ENCODE measurements around the gene CLDN7.

Gene CLDN7

DNA sequence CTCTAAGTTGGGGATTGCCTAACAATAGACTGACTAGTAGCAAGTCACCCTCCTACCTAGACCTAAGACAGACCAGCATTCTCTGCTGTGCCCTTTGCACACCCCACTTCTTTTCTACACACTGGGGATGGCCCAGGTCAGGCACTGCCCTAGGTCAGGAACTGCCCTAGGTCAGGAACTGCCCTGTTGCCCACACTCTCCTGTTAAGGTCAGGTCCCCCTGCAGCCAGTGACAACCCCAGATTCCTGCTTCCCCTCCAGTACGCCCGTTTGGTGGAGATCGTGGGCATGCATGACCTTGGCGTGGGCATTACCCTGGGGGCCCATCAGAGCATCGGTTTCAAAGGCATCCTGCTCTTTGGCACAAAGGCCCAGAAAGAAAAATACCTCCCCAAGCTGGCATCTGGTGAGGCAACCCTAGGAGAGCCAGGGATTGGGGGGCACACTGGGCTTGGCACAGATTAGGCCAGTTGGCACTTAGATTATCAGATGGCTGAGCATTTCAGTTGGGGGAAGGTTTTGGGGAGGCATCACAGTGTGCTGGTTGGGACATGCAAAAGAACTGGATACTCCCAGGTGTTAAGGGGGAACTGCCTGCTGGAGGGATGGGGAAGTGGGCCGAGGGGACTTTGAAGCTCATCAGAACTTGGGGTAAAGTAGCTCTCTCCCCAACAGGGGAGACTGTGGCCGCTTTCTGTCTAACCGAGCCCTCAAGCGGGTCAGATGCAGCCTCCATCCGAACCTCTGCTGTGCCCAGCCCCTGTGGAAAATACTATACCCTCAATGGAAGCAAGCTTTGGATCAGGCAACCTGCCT, 40.8 kb downstream of the CLDN7 start:
- no peak for DNase-seq

DNA sequence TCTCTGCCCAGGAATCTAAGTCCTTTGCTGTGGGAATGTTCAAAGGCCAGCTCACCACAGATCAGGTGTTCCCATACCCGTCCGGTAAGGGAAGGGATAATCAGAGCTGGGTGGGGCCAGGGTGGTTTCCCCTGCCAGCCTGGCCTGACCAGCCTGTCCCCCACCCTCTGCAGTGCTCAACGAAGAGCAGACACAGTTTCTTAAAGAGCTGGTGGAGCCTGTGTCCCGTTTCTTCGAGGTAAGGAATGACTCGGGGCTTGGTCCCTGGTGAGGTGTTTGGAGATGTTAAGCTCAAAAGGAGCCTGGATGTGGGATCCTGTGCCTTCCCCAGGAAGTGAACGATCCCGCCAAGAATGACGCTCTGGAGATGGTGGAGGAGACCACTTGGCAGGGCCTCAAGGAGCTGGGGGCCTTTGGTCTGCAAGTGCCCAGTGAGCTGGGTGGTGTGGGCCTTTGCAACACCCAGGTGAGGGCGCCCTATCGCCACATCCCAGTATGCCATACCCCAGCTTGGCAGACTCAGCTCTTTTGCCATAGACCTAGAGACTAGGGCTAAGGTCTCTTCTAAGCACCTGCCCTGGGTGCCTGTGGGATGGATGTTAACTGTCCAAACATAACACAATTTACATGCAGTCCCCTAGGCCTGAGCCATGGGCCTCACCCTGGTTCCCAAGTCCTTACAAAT, 41.5 kb downstream of the CLDN7 start:
- DNase-seq: peak in 15 of 56 donors; percentile 16 to 60 (median 30)

DNA sequence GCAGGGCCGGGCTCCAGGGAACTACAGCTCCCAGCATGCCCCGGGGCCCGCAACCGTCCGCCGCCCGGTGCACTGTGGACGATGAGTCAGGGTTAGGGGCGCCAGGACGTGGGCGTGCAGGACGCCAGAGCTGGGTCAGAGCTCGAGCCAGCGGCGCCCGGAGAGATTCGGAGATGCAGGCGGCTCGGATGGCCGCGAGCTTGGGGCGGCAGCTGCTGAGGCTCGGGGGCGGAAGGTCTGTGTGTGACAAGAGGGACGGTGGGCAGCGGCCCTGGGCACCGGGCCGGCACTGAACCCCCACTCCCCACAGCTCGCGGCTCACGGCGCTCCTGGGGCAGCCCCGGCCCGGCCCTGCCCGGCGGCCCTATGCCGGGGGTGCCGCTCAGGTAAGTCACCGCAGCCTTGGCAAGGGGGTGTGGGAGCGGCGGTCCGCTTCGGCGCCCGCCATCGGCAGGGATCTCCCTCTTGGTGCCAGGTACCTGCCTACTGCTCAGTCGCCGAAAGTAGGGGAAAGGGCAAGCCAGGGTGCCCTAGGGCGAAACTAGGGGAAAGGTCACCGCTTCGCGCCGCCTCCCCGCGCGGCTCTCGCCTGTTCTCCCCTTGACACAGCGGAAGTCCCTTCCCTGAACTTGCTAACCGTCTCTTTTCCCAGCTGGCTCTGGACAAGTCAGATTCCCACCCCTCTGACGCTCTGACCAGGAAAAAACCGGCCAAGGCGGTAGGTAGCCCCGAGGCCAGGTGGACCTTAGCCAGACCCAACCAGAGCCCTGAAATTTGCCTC, 42.3 kb downstream of the CLDN7 start, which contains the start of the genes ACADVL and DLG4:
Gene ACADVL (plus strand): TSS at position 127 of the 781 bp plus-strand sequence. CDS start 47 bp downstream, at position 174.
Gene DLG4 (minus strand): TSS at position 25 of the 781 bp plus-strand sequence.
- DNase-seq: peak in 55 of 56 donors; percentile 50 to 94 (median 81)

DNA sequence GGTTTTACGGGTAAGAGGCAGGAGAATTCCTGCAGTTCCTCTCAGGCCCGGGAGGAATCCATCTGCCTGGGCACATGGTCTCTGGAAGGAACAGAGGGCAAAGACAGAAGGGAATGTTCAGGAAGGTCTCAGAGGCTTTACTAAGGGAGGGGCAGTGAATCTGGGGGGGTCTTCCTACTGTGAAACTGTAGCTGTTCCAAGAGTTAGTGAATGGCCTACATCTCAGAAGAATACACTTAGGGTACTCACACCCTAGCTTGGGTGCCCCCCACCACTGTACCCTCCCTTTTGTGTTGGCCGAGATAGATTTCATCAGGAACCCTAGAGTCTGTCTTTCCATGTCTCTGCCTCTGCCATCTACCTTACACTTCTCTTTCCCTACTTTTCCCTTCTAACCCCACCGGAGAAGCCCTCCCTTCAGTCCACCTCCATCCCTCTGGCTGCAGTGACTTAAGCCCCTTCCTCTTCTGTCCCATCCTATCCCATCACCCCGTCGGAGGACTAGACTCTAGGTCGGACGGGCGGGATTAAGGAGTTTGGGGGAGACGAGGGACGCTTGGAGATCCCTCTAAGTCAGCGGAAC, 43.0 kb downstream of the CLDN7 start:
- no peak for DNase-seq

DNA sequence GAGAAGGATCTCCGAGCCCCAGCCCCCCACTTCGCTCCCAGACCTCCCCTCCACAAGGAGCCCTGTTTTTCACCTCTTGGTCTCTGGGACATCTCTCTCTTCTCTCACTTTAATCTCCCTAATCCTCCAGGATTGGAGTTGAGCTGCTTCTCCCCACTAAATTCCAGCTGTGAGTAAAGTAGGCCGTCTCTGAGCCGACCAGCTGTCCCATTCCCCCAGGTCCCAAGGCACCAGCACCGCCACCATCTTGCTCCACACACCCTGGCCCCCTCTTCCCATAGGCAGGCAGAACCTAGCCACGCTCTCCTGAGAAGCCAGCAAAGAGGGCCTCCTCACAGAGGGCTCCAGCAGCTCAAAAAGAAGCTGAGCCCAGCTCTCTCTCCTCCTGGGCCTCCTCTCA, 43.5 kb downstream of the CLDN7 start:
- DNase-seq: no peak

DNA sequence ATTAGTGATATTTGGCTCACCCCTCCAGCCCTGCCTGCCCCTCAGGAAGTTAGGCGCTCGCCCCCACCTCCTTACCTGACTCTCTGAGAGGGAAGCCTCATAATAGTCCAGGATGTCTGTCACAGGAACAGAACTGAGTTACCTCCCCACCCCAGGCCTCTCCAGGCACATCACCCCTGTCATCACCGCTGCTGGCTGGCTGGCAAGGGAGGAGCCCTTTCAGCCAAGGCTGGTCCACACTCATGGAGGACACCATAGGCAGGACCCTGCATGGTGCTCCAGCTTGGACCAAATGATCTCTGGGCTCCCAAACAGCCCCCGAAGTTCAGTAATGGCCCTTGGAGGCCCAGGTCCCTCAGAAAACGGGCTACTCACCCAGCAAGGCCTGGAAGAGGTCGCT, 44.1 kb downstream of the CLDN7 start:
- no peak for DNase-seq

DNA sequence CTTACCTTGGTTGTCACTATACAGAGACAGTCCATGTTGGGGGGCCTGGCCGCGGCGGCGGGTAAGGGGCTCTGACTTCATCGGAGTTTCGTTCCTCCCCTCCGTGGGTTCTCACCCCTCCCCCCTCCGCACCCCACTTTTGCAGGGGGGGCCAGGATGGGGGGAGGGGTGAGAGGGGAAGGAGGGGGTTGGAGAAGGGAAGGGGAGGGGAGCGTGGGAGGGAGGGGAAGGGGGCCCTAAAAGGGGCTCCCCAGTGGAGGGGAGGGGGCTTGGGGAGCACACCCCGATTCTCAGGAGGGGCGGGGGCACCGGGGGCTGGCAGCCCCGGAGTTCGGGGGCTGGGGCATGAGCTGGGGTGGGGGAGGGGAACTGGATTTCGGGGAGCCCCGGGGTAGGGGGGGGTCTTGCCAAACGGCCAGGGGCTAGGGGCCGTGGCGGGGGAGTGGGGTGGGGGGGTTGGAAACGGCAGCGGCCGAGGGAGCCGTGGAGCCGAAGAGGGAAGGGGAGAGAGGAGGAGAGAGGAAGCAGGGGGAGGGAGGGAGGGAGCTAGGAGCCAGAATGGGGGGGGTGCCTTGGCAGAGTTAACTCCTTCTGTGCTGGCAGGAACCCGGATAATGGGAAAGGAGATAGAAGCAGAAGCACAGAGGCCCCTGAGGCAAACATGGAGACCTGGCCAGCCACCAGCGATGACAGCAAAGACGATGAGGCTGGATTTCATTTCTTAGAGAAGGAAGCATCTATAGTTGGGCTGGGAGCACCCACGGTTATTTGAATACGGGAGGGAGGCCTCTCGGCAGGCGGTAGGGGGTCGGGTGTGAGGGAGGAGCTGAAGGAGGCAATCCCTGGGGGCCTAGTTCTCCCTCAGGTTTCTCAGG, 44.9 kb downstream of the CLDN7 start:
- peak in 34 of 56 donors; percentile 20 to 78 (median 44) for DNase-seq

DNA sequence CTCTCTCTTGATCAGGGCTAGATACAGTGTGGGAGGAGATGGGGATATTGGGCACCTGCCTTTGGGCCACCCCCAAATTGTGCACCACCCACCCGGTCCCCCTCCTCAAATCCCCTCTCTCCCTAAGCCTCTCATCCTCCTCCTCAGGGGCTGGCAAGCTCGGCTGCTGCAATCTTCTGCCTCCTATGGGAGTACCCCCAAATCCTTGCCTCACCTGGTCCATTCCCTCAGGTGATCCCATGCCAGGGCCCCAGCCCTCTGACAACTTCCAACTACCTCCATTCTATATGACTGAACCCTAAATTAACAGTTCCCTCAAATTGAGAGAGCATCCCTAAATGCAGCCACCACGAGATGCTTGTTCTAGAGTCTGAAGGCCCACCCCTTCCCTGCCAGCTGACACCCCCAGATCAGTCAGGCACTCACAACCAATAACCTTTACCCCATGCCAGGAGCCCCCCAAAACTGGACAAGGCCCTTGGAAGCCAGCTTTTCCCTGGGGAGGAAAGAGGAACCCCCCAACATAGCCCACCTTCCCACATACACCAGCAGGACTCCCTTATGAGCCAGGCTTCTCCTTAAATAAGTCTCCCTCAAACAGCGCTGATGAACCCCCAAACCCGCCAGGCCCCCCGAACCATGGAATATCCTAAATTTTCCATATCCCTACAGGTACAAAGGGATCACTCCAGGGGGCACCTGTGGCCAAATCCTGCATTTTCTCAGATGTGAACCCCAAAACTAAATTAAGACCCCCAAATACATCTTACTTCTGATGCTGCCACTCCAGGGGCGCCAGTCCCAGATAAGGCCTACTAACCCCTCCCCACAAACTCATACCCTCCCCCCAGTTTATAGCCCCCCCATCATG, 45.8 kb downstream of the CLDN7 start:
- DNase-seq: peak in 3 of 56 donors; percentile 14 to 38 (median 14)

DNA sequence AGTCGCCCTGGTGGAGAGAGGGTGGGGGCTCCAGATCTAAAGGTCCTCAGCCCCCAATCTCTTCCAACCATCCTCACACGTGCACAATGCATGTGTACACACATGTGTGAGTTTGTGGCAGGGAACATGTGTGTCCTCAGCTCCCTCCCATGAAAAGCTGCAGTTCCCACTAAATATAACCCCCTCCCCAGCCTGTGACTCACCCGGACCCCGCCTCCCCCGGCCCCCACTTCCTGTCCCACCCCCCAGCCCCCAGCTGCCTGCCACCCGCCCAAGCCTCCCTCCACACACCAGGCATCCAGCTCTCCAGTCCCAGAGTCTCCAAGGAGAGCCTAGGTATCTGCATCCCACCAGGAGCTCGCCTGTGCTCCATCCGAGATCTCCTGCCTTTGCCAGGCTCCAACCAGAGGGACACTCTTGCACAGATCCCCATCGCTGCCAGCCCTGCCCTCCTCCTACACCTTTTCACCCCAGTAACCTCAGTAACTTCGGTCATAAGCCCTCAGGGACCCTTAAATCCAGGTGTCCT, 46.6 kb downstream of the CLDN7 start:
- peak in 5 of 56 donors; percentile 14 to 43 (median 30) for DNase-seq

DNA sequence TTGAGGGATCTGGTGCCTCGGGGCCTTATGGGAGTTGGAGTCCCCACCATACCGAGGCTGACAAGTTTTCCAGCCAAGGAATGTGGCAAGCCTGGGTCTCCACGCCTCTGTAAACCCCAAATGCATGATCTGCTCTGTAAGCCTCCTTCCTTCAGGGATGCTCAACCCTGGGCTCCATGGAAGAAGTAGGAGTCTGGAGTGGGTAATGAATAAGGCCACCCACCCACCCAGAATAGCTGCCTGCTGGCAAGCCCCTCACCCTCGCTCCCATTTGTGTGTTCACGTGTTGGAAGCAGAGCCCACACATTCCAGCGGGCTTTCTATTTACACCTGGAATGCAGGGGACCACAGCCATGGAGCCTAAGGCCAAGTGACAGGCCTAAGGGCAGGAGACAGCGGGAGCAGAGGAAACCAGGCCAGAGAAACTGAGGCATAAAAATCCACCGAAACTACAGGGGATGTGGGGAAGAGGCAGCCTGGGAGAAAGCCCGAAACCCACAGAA, 47.1 kb downstream of the CLDN7 start:
- peak in 1 of 56 donors; percentile 54 for DNase-seq

DNA sequence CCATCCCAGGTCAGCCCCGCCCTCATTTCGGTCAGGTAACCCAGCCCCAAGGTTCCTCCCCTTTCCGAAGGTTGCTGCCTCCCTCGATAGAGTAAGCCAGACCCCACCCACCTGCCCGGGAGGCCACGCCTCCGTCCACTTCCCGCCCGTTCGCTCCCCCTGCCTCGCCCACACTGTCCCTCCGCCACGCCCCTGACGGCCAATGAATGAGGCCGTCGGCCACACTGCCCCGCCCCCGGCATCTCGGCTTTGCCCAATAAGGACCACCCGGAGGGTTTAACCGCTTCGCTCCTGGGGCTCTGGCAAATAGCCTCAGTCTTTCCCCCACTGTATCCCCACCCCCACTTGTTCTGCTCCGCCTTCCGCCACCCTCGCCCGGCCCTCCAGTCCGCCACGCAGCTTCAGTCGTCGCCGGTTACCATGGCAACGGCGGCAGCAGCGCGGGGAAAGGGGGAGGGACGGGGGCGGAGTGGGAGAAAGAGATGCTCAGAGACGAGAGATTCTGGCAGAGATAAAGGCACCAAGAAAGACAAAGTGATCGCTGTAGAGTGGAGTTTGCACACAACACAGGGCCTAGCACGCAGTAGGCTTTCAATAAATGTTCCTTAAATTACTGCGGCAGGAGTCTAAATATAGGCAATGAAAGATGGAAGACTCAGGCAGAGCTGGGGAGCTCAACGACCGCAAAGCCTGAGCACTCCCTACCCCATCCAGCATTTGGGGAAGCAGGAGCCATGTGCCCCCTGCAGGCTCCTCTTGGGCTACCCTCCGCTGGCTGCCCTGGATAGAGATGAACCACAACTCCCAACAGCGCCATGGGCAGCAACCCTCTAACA, 47.8 kb downstream of the CLDN7 start:
- DNase-seq: peak; percentile 56 to 98 (median 93)

DNA sequence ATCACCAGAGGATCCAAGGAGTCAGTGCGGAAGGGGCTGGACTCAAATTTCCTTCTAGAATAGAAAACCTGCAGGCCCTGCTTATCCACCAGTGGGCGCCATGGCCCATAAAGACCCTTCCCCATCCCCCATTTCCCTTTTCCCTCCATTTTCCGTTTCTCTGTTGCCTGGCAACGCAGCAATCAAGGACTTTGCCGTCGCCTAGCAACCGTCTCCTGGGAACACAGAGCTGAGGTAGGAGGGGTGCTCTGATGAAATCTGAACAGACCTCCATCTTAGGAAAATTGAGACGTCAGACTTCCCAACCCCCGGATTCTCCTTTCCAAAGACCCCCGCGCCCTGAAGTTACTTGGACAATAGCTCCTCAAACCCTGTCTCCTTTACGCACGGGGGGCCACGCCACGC, 48.4 kb downstream of the CLDN7 start:
- peak in 45 of 56 donors; percentile 50 to 92 (median 80) for DNase-seq

DNA sequence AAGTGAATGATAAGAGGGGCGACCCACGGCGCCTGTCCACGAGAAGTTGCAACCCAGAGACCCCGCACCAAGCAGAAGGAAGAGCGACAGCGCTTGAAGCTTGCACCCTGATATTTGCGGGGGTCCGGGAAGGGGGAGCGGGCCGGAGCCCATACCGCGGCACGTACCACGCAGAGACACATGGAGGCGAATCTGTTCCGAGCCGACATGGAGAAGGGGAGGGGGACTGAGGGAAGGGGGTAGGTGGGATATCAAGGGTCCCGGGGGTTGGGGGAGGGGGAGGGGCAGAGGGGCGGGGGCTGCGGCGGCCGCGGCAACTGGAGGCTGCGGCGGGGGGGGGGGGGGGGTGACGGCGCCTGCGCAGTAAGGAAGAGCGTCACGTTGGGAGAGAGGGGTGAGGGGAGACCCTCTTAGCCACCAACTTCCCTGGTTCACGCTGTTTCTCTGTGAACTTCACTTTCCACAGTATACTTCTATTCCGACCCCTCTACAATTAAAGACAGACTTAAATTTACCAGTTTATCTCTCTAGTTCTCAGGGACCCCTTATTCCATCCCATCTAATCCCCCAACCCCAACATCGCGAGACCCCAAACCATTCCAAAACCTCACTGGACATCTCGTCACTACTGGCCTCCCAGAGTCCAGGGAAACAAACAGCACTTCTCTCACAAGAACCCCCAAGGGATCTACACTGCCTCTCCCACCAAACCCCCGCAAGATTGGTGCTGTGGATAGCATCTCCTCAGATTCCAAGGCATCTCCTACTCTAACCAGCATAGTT, 50.6 kb downstream of the CLDN7 start:
- no peak for DNase-seq
